ENCODE data around the gene GLYATL3.
A peak's percentile ranks its signal among the peaks of the same experiment; 100 is the strongest.

GLYATL3 gene

DNA sequence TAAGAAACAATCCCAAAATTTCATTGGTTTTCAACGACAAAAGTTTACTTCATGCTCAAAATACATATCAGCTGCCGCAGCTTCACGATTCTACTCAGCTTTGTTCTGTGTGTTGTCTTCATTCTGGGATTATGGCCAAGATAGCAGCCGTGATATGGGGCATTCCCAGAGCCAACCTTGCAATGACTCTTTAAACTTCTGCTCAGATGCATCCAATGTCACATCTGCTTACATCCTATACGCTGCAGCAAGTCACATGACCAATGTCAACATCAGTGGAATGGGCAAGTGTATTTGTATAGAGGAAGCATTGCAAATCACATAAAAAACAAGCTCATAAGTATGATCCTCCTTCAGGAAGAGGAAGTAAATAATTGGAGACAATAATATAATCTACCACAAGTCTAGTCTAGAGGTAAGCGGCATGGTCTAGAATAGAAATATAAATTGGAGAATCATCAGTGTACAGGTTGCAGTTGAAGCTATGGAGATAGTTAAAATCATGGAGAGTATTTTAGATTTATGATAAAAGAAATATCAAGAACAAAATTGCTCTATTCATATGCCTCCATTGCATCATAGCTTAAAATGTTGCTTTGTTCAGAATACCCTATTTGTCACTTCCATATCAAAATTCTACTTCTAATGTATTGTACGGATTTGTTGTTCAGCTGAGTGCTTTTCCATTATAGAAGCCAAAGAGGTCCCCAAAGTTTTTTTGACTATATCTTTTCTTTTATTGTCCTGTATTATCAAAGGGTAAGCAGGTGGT lies 43.5 kb downstream of the GLYATL3 start:
- Histone ChIP-seq H3K4me3 (ENCODE audit: low read length in 2 of 2) (no peak overlapping the region), H3K9me3 (ENCODE audit: control insufficient read depth in 2 of 2, low read length in 2 of 2) (no peaks in the 10 kb centered on the region), H3K27me3 (ENCODE audit: control insufficient read depth in 2 of 2, insufficient read depth in 2 of 2, low read length in 2 of 2) (no peaks in the 10 kb centered on the region), H3K9ac (ENCODE audit: low read depth in 1 of 2, low read length in 2 of 2) (no peak overlapping the region), H3K4me1 (ENCODE audit: control insufficient read depth in 2 of 2, insufficient read depth in 2 of 2, low read length in 2 of 2) (no peaks in the 10 kb centered on the region), H3K36me3 (ENCODE audit: control insufficient read depth in 2 of 2, insufficient read depth in 2 of 2, low read length in 2 of 2) (no peaks in the 10 kb centered on the region), H3K27ac (ENCODE audit: low read depth in 2 of 2, low read length in 2 of 2) (no peak overlapping the region)

DNA sequence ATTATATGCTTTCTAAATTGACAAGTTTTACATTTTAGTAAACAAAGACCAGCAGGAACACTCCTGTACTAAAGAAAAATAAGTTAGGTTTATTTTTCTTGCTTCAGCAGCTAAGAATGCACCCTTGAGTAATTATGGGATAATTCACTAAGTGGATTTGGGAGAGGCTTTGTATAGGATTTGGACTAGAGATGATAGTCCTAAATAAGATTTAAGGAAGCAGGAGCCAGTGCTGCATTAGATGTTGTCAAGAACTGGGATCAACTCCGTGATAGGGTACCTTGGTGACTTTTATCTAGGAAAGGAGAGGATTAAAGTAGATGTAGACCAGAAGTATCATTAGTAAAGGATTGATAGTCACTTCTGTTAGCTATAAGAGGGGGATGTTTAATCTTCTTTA lies 46.6 kb downstream of the GLYATL3 start:
- Histone ChIP-seq H3K27ac (ENCODE audit: low read depth in 2 of 2, low read length in 2 of 2) (no peak overlapping the region), H3K4me1 (ENCODE audit: control insufficient read depth in 2 of 2, insufficient read depth in 2 of 2, low read length in 2 of 2) (peaks cover 8 to 13% of the 10 kb centered on the region in 2 donors), H3K4me3 (ENCODE audit: low read length in 2 of 2) (no peak overlapping the region), H3K27me3 (ENCODE audit: control insufficient read depth in 2 of 2, insufficient read depth in 2 of 2, low read length in 2 of 2) (peaks cover 2 to 3% of the 10 kb centered on the region in 2 donors), H3K9me3 (ENCODE audit: control insufficient read depth in 2 of 2, low read length in 2 of 2) (no peaks in the 10 kb centered on the region), H3K9ac (ENCODE audit: low read depth in 1 of 2, low read length in 2 of 2) (no peak overlapping the region), H3K36me3 (ENCODE audit: control insufficient read depth in 2 of 2, insufficient read depth in 2 of 2, low read length in 2 of 2) (no peaks in the 10 kb centered on the region)

DNA sequence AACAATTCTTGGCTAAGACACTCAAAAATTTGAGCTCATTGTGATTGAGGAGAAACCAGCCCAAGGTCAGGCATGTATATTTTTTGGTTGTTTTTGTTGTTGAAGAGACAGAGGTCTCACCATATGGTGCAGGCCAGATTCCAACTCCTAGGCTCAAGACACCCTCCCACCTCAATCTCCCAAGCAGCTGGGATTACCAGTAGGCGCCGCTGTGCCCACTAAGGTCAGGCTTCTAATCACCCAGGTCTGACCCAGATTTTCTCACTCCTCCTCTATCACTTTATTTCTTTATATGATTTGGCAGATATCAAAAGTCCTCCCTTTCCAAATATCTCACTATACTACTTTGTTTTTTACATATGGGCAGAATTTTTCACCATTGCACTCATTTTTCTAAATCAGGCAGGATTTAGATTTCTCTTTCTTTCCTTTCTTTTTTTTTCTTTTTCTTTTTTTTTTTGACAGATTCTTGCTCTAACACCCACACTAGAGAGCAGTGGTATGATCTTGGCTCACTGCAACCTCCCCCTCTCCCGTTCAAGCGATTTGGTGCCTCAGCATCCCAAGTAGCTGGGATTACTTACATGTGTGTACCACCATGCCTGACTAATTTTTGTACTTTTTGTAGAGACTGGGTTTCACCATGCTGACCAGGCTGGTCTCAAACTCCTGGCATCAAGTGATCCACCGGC lies 49.0 kb downstream of the GLYATL3 start:
- no peaks in the 10 kb centered on the region for H3K9me3 ChIP-seq (ENCODE audit: control insufficient read depth in 2 of 2, low read length in 2 of 2)
- no peaks in the 10 kb centered on the region for H3K36me3 ChIP-seq (ENCODE audit: control insufficient read depth in 2 of 2, insufficient read depth in 2 of 2, low read length in 2 of 2)
- H3K4me1 ChIP-seq (ENCODE audit: control insufficient read depth in 2 of 2, insufficient read depth in 2 of 2, low read length in 2 of 2), result peaks cover 8 to 14% of the 10 kb centered on the region in 2 donors
- no peak overlapping the region for H3K27ac ChIP-seq (ENCODE audit: low read depth in 2 of 2, low read length in 2 of 2)
- peaks cover 2 to 3% of the 10 kb centered on the region in 2 donors for H3K27me3 ChIP-seq (ENCODE audit: control insufficient read depth in 2 of 2, insufficient read depth in 2 of 2, low read length in 2 of 2)
- H3K4me3 ChIP-seq (ENCODE audit: low read length in 2 of 2), result no peak overlapping the region
- H3K9ac ChIP-seq (ENCODE audit: low read depth in 1 of 2, low read length in 2 of 2), result no peak overlapping the region

DNA sequence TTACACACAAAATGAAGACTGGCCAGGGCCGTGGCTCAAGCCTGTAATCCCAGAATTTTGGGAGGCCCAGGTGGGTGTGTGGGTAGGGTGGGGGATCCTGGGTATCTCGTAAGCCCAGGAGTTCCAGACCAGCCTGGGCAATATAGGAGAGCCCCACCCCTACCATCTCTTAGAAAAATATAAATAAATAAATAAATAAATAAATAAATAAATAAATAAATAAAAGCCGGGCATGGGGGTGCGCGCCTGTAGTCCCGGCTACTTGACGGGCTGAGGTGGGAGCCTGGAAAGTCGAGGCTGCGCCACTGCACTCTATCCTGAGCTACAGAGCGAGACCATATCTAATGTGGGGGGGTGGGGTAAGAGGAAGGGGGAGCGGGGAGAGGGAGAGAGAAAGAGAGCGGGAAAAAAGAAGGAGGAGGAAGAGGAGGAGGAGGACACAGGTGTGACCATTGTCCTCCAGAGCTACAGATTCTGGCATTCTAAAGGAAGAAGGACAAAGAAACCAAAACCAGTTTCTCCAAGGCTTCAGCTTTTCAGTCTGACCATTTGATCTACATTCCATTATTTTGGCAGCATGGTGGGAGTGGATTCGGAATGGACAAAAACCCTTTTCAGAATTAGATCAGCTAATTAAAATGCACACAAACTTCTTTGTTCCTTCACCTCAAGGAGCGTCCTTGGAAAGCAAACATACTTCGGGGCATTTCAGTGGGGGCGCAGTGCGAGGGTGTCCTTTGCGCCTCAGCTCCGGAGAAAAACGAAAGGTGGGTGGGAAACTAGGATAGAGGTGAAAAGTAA lies 50.2 kb downstream of the GLYATL3 start:
- peaks cover 8 to 14% of the 10 kb centered on the region in 2 donors for H3K4me1 ChIP-seq (ENCODE audit: control insufficient read depth in 2 of 2, insufficient read depth in 2 of 2, low read length in 2 of 2)
- H3K9me3 ChIP-seq (ENCODE audit: control insufficient read depth in 2 of 2, low read length in 2 of 2), result no peaks in the 10 kb centered on the region
- peak overlapping the region; percentile 65 to 77 for H3K9ac ChIP-seq (ENCODE audit: low read depth in 1 of 2, low read length in 2 of 2)
- H3K4me3 ChIP-seq (ENCODE audit: low read length in 2 of 2), result peak overlapping the region; percentile 76 to 87
- no peaks in the 10 kb centered on the region for H3K36me3 ChIP-seq (ENCODE audit: control insufficient read depth in 2 of 2, insufficient read depth in 2 of 2, low read length in 2 of 2)
- peak overlapping the region in 1 of 2 donors; percentile 37 for H3K27ac ChIP-seq (ENCODE audit: low read depth in 2 of 2, low read length in 2 of 2)
- peaks cover 2 to 3% of the 10 kb centered on the region in 2 donors for H3K27me3 ChIP-seq (ENCODE audit: control insufficient read depth in 2 of 2, insufficient read depth in 2 of 2, low read length in 2 of 2)

DNA sequence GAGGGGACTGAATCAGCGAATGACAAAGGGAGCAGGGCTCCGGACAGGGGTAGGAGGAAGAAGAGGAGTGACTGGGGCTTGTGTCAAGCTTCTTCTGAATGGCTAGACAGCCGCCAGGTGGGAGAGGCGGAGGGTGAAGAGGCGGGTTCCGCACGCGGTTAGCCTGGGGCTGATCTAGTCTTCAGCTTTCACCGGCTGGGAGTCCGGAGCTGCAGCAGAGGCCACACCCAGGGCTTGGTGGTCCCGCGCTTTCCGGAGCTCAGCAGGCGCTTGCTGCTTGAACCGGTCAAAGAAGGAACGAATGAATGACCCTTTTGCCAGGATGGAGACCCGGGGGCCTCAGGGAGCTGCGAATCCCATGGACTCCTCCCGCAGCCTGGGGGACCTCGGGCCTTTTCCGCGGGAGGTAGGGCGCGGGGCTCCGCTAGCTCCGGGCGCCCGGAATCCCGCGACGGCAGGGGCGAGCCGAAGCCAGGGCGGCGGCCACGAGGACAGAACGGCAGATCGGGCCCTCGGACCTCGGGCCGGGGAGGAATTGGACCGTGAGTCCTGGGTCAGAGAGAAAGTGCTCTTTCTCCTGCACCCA lies 50.9 kb downstream of the GLYATL3 start, which contains the start of gene C6orf141:
Gene C6orf141 (plus strand): TSS at position 177 of the 586 bp plus-strand sequence. CDS start 125 bp downstream, at position 302.
- H3K4me3 ChIP-seq (ENCODE audit: low read length in 2 of 2), result peak within 1 kb of the TSS; percentile 76 to 87
- H3K9ac ChIP-seq (ENCODE audit: low read depth in 1 of 2, low read length in 2 of 2), result peak within 1 kb of the TSS; percentile 65 to 77
- H3K27me3 ChIP-seq (ENCODE audit: control insufficient read depth in 2 of 2, insufficient read depth in 2 of 2, low read length in 2 of 2), result peaks cover 2 to 3% of the 10 kb centered on the region in 2 donors
- no peaks in the 10 kb centered on the region for H3K36me3 ChIP-seq (ENCODE audit: control insufficient read depth in 2 of 2, insufficient read depth in 2 of 2, low read length in 2 of 2)
- peak within 1 kb of the TSS; percentile 23 to 37 for H3K27ac ChIP-seq (ENCODE audit: low read depth in 2 of 2, low read length in 2 of 2)
- H3K4me1 ChIP-seq (ENCODE audit: control insufficient read depth in 2 of 2, insufficient read depth in 2 of 2, low read length in 2 of 2), result peaks cover 8 to 14% of the 10 kb centered on the region in 2 donors
- H3K9me3 ChIP-seq (ENCODE audit: control insufficient read depth in 2 of 2, low read length in 2 of 2), result no peaks in the 10 kb centered on the region

DNA sequence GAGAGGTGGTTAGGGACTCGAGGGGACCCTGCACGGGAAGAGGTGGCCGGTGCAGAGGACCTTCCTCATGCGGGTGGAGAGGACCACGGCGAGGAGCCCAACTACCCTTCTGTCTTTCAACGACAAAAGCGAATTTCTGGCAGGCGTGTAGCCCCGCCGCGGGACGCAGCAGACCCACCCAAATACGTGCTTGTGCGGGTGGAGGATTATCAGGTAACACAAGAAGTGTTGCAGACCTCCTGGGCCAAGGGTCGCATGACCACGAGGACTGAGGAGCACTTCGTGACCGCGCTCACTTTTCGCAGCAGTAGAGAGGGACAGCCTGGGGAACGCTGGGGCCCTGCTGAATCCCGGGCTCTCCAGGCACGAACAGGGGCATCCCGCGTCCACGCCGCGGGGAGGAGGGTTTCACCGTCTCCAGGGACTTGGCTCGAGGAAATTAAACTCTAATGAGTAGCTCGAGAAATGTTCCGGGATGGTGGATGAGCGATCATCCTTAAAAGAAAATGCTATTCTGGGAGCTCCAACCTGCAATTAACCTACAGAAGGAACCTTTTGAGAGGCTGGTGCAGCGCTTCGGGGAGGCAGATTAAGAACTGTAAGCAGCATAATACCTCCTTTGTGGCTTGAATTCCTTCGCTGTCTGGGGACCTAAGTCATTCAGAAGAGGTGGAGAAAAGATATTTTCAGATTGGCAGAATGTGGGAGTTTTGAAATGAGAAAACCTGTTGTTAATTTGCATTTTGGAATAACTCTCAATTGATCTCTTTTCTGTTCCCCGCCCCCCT lies 51.5 kb downstream of the GLYATL3 start:
- peak overlapping the region; percentile 19 to 23 for H3K27ac ChIP-seq (ENCODE audit: low read depth in 2 of 2, low read length in 2 of 2)
- peaks cover 2 to 3% of the 10 kb centered on the region in 2 donors for H3K27me3 ChIP-seq (ENCODE audit: control insufficient read depth in 2 of 2, insufficient read depth in 2 of 2, low read length in 2 of 2)
- peaks cover 8 to 14% of the 10 kb centered on the region in 2 donors for H3K4me1 ChIP-seq (ENCODE audit: control insufficient read depth in 2 of 2, insufficient read depth in 2 of 2, low read length in 2 of 2)

DNA sequence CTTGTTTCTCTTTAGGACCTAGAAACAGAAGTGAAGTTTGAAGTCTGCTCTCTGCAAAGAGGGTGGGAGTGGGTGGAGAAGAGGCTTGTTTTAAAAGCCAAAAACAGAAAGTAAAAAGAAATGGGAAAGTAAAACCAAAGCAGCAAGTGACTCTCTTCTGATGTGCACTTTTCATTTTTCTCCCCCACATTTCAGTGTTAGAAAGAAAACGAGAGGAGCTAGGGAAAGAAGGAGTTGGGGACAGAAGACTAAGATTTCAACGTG lies 52.1 kb downstream of the GLYATL3 start:
- Histone ChIP-seq H3K27me3 (ENCODE audit: control insufficient read depth in 2 of 2, insufficient read depth in 2 of 2, low read length in 2 of 2) (peaks cover 2 to 3% of the 10 kb centered on the region in 2 donors), H3K27ac (ENCODE audit: low read depth in 2 of 2, low read length in 2 of 2) (no peak overlapping the region), H3K4me1 (ENCODE audit: control insufficient read depth in 2 of 2, insufficient read depth in 2 of 2, low read length in 2 of 2) (peaks cover 10 to 14% of the 10 kb centered on the region in 2 donors), H3K9ac (ENCODE audit: low read depth in 1 of 2, low read length in 2 of 2) (peak overlapping the region in 1 of 2 donors; percentile 77), H3K4me3 (ENCODE audit: low read length in 2 of 2) (peak overlapping the region; percentile 76 to 87), H3K36me3 (ENCODE audit: control insufficient read depth in 2 of 2, insufficient read depth in 2 of 2, low read length in 2 of 2) (no peaks in the 10 kb centered on the region), H3K9me3 (ENCODE audit: control insufficient read depth in 2 of 2, low read length in 2 of 2) (no peaks in the 10 kb centered on the region)

More for the DNA sequence above, 51.5 kb downstream of the GLYATL3 start:
- Histone ChIP-seq H3K9ac (ENCODE audit: low read depth in 1 of 2, low read length in 2 of 2) (peak overlapping the region; percentile 65 to 77), H3K4me3 (ENCODE audit: low read length in 2 of 2) (peak overlapping the region; percentile 76 to 87), H3K36me3 (ENCODE audit: control insufficient read depth in 2 of 2, insufficient read depth in 2 of 2, low read length in 2 of 2) (no peaks in the 10 kb centered on the region), H3K9me3 (ENCODE audit: control insufficient read depth in 2 of 2, low read length in 2 of 2) (no peaks in the 10 kb centered on the region)

DNA sequence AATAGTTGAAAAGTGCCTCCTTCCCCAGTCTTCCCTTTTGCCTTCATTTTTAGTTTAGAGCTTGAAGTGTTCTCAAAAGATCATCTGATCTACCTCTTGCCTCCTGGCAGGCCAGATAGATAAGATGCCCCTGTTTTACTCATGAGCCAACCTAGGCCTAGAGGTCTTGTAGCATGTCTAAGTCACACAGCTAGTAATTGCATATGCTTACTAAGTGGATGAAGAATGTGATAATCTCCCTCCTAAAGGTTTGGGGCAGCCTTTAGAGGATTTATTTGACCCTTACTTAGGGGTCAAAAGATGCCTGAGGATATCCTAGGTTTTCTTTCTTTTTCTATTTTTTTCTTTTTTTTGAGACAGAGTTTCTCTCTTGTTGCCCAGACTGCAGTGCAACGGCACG lies 52.9 kb downstream of the GLYATL3 start:
- Histone ChIP-seq H3K27ac (ENCODE audit: low read depth in 2 of 2, low read length in 2 of 2) (no peak overlapping the region), H3K9ac (ENCODE audit: low read depth in 1 of 2, low read length in 2 of 2) (no peak overlapping the region), H3K4me1 (ENCODE audit: control insufficient read depth in 2 of 2, insufficient read depth in 2 of 2, low read length in 2 of 2) (peaks cover 14 to 15% of the 10 kb centered on the region in 2 donors), H3K4me3 (ENCODE audit: low read length in 2 of 2) (no peak overlapping the region), H3K36me3 (ENCODE audit: control insufficient read depth in 2 of 2, insufficient read depth in 2 of 2, low read length in 2 of 2) (no peaks in the 10 kb centered on the region), H3K9me3 (ENCODE audit: control insufficient read depth in 2 of 2, low read length in 2 of 2) (no peaks in the 10 kb centered on the region), H3K27me3 (ENCODE audit: control insufficient read depth in 2 of 2, insufficient read depth in 2 of 2, low read length in 2 of 2) (peaks cover 2 to 3% of the 10 kb centered on the region in 2 donors)

DNA sequence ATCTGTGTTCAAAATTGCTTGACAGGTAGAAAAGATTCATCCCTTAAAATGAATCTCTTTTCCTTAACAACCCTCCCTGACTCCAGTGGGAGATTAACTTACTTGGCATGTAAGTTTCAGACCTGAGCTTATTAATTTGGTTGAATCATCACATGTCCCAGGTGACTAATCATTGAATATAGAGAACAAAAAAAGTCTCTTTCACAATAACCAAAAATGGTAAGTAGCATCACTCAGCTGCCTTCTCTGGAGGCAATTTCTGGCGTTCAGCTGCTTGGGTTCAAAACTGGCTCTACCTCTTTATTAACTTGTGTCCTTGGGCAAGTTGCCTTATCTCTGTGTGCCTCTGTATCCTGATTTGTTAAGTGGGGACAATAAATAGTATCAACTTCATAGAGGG lies 53.7 kb downstream of the GLYATL3 start:
- Histone ChIP-seq H3K9ac (ENCODE audit: low read depth in 1 of 2, low read length in 2 of 2) (no peak overlapping the region), H3K36me3 (ENCODE audit: control insufficient read depth in 2 of 2, insufficient read depth in 2 of 2, low read length in 2 of 2) (no peaks in the 10 kb centered on the region), H3K4me1 (ENCODE audit: control insufficient read depth in 2 of 2, insufficient read depth in 2 of 2, low read length in 2 of 2) (peaks cover 14 to 16% of the 10 kb centered on the region in 2 donors), H3K27ac (ENCODE audit: low read depth in 2 of 2, low read length in 2 of 2) (no peak overlapping the region), H3K4me3 (ENCODE audit: low read length in 2 of 2) (no peak overlapping the region), H3K27me3 (ENCODE audit: control insufficient read depth in 2 of 2, insufficient read depth in 2 of 2, low read length in 2 of 2) (peaks cover 2 to 3% of the 10 kb centered on the region in 2 donors), H3K9me3 (ENCODE audit: control insufficient read depth in 2 of 2, low read length in 2 of 2) (no peaks in the 10 kb centered on the region)
